DMS 273 (cell line): ENCODE measurements around the gene PDXP.
"Not testable (repeated sequence)": the region's sequence is repeated elsewhere in the genome, so short reads cannot be mapped to it uniquely, and the experiment has no call there.

Experiments used
- DNase-seq: peaks from one replicate; lab custom pipeline; 2025; ENCODE audit not compliant: unreplicated experiment; lab: John Stamatoyannopoulos, UW

Gene PDXP

DNA sequence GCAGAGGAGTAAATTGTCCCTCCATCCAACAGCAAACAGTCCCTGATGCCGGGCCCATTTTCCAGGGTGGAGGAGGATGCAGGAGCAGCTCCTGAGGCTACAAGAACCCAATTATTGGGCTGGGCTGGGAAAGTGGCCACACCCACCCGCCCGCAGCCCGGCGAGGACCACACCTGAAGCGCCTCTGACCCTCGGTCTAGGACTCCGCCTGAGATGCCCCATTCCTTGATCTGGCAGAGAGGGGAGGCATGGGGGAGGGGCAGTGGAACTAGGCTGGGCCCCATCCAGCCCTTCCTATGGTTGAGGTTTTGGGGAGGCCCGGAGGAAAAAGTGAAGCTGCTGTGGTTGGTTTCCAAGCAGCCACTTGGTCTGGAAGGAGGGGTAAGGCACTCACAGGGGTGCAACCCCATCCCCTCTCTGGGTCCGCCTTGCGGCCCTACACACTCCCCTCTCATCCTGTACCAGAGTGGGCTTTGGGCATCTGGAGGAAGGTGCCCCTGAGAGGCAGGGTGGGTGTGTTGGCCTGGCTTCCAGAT, 14.5 kb downstream of the PDXP start:
- no peak for DNase-seq

DNA sequence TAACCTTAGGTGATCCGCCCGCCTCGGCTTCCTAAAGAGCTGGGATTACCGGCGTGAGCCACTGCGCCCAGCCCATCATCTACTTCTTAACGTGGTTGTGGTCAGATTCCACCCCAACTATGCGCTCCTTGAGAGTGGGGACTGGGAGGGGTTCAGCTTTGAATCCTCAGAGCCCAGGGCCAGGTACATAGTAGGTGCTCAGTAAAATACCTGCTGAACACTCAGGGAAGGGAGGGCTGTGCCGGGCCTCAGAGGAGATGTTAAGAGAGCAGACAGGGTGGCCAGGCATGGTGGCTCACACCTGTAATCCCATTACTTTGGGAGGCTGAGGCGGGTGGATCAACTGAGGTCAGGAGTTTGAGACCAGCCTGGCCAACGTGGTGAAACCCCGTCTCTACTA, 15.7 kb downstream of the PDXP start:
- DNase-seq, result no peak

DNA sequence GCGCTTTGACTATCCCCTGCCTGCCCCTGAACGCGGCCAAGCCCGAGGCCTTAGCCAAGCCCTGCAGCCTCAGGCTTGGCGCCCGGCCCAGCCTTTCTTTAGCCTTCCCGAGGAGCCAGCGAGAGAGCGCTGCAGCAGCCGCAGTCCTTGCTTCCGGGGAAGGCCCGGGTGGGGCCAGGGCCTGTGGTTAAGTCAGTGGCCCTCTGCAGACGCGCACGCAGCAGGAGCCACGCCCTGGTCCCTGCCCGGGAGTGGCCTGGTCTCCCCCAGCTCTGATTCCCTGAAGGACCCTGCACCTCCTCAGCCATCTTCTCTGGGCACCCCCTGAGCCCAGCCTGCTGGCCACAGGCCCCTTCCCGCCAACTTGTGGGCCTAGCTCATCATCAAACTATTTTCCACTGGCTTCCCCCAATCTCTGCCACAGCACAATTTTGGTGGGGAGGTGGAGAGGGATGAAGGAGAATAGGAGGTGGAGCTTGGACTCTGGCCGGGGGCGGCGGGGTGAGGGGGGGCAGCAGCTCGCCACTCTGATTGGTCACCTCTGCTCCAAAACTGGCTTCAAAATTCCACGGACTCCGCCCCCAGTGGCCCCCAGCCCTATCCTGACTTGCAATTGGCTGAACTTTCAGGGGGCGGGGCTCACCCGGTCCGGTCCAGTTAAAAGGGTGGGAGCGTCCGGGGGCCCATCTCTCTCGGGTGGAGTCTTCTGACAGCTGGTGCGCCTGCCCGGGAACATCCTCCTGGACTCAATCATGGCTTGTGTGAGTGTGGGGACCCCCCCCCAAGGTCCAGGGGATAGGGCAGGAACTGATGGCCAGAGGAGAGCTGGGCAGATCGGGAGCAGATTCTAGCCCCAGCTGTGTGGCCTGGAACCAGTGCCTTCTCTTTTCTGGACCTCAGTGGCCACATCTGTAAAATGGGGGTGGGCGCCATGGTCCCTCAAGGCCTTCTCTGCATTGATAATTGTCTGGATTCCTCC, 16.7 kb downstream of the PDXP start, which contains the start of gene LGALS1:
TSS of gene LGALS1 (plus strand) at position 686 of the 979 bp plus-strand sequence. CDS start at position 753, 67 bp downstream.
- peak; percentile 91 for DNase-seq

DNA sequence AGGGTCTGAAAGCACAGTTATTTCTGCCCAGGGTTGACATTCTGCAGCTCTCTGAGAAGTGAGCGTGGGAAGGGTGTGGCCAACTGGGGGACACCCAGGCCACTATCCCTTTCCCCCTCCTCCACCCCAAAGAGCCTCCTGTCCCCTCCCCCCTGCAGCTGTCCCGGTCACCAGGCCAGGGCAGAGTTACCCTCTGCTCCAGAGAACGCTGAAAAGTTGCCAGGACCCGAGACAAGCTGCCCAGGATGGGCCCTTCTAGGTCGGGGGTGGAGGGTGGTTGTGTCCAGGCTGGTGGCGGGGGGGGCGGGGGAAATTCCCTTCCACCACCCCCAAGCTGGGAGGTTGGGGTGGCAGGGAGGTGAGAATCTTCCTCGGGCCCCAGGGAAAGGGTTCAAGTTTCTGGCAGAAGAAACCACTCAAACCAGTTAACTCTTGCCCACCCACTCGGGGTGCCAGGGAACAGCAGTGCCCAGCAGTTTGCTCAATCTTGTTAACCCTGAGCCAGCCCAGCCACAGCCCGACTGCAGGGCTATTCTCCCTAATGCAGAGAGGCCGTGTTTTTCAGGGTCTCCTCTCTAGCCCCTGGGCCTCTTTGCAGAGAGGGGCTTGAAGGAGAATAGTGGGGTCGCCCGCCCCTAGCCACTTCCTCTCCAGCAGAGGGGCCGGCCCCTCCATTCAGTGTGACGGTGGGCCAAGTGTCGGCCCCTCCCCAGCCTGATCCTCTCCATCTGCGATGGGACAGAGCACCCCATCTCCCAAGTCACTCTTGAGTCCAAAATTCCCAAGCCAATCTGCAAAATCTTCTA, 17.6 kb downstream of the PDXP start:
- peak; percentile 26 for DNase-seq

DNA sequence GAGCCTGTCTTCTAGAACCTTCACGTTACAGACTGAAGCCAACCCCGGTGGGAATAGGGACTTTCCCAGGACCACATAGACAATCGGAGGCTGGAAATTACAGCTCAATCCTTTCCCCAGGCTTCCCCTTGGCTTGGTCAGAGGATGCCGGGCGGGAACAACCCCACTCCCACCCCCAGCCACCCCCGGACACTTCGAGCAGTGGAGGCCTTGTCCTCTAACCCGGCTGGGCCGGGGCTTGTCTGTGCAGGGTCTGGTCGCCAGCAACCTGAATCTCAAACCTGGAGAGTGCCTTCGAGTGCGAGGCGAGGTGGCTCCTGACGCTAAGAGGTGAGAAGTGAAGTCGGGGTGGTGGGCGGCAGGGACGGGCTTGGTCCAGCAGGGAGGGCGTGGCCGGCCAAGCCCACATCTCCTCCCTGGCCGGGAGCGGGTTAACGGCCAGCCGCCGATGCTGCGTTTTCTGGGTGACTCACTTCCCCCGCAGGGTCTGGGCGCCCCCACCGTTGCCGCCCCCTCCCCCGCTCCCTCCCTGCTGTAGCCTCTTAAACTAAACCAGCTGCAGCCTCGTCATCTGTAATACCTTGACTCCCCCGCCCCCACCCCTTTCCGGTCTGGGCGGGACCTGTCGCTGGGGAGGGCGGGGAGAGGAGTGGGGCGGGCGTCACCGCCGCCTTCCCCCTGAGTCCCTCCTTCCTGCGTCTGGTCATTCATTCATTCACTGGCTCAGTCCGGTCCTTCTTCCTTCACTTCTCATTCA, 18.4 kb downstream of the PDXP start:
- DNase-seq, result peak; percentile 77

DNA sequence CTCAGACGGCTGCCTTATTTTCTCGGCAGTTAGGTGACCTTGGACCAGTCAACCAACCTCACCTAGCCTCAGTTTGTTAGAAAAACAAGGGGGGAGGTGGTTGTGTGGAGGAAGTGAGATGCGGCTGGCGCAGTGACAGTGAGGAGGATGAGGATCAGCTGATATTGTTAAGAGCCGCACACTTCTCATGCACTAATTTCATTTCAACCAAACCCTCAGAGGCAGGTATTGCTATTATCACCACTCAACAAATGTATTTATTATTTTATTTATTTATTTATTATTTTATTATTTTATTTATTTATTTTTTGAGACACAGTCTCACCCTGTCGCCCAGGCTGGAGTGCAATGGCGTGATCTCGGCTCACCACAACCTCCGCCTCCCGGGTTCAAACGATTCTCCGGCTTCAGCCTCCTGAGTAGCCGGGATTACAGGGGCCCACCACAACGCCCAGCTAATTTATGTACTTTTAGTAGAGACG, 19.0 kb downstream of the PDXP start:
- no peak for DNase-seq

DNA sequence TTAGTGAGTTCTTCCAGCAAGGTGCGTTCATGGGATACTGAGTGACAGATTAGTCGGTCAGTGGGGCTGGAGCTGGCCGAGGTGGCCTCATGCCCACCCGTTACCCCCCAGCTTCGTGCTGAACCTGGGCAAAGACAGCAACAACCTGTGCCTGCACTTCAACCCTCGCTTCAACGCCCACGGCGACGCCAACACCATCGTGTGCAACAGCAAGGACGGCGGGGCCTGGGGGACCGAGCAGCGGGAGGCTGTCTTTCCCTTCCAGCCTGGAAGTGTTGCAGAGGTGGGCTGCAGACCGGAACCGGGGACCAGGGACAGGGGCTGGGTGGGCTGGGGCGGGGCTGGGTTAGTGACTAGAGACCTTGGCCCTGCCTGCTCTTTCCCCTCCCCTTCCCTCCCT, 19.8 kb downstream of the PDXP start:
- no peak for DNase-seq

DNA sequence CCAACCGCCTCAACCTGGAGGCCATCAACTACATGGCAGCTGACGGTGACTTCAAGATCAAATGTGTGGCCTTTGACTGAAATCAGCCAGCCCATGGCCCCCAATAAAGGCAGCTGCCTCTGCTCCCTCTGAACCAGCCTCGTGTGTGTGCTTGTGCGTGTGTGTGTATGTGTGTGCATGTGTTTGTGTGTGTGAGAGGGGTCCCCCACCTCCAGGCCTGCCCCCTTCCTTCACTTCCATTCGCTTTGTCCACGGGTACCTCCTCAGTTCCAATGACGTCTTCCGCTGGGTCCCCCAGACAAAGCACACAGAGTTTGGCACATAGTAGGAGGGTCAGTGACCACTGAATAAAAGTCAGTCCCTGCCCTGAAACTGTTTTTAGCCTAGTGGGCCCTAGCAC, 21.1 kb downstream of the PDXP start:
- no peak for DNase-seq

DNA sequence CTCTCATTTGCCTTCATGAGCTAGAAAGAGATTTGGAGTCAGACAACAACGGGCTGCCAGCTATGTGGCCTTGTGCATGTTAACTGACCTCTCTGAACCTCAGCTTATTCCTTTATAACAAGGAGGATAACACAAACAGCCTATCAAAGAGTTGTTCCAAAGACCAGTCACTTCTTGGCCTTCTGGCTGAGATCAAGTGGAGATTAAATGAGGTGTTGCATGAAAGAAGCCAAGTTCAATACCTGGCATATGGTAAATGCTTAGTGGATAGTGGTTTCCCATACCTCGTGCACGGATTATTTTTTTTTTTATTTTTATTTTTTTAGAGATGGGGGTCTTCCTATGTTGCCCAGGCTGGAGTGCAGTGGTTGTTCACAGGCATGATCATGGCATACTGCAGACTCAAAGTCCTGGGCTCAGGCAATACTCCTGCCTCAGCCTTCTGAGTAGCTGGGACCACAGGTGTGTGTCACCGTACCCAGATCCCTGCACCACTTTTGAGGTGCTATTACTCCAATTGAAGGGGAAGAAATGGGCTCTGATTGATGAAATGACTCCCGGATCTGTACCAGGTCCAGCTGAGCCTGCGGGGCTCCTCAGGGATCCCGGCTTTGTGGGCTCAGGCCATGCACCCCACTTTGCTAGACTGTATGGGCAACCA, 21.8 kb downstream of the PDXP start:
- no peak for DNase-seq

DNA sequence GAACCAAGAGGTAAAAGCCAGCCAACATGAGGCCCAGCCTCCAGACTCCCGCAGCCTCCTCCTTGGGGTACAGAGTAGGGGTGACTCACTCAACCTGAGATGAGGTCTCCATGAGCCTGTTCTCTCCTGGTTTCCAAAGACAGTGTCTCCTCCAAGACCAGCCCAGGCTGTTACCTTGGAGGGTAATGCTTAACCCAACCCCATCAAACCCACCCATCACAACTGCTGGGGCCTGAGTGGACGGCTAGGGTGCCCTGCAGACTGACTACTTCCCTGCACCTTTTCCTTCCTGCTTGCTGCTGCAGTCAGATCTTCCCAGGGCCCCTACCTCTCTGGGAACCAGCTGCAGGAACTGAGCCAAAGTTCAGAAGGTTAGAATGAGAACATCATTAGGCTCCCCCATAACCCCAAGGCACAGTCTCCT, 22.5 kb downstream of the PDXP start:
- no peak for DNase-seq

DNA sequence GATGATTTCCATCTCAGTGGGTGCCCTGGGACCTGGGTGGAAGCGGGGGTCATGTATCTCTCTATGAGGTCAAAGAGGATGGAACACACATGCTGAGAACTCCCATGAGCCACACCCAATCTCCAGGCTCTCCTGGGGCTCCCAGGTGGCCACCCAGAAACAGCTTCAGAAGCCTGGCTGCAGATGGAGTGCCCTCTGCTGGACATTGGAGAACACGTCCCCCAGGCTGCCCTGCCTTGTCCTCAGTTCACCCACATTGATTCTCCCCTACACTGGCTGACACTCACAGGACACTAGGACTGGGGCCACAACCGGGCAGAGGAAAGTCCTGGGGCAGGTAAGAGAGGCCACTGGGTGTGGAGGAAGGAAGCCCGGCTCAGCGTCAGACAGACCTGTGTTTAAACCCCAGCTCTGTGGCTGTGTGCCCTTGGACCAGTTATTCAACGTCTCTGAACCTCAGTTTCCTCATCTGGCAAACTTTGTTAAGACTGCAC, 23.1 kb downstream of the PDXP start:
- DNase-seq, result peak; percentile 80

DNA sequence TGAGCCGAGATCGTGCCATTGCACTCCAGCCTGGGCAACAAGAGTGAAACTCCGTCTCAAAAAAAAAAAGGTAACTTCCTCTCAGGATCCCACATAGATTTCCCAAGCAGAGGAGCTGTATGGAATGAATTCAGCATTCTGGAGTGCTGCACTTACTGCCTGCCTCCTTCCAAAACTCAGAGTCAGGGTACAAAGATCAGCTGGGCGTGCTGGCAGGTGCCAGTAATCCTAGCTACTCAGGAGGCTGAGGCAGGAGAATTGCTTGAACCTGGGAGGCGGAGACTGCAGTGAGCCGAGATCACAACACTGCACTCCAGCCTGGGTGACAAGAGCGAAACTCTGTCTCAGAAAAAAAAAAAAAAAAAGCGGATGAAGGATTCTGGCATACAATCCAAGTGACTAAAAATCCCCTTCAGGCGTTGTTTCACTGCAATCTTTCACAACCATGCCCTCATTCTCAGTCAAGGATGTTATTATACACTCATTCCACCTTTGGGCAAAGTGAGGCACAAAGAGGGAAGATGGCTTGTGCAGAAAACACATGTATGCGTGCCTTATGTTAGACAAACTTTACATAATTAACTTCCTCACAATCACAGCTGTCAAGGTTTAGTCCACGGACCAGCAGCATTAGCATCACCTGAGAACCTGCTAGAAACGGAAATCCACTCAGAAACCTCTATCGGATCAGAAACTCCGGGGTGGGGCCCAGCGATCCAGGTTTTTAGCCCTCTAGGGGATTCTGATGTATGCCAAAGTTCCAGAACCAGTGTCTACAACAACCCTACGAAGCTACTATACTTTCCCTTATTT, 26.5 kb downstream of the PDXP start:
- DNase-seq, result no peak

DNA sequence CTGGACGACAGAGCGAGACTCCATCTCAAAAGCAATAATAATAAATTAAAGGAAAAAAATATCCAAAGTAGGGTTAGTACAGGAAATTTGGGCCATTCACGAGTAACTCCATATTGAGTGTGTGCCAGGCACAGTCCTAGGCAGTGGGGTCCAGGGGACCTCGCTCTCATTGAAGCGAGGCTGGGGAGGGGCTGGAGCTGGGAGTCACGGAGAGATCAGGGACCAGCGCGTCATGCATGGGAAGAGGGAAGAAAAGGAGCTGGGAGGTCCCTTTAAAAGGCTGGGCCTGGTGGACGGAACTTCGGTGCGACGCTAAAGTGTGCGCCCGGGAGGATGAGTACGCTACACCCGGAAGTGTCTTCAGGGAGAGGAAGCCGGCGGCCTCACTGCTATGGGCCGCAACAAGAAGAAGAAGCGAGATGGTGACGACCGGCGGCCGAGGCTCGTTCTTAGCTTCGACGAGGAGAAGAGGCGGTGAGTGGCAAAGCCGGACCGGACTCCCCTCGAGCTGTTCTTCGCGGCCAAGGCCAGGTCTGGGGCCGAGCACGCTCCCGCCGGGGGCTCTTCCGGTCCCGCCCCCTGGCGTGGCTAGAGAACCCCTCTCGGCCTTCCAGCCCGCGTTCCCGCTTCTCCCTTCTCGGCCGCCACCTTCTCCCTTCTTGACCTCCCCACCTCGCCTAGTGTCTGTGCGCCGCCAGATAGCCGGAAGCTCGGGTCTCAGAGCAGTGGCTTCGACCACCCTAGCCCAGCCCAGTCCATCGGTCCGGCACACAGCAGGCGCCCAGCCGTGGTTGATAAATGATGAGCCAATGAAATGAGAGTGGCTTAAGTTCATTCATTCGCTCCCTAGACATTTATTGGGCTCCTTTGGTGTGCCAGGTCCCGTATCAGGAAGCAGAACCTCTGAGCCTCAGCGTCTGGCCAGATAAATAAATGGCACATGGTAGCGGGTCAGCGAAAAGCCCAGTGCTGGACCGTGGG, 27.8 kb downstream of the PDXP start, which contains the start of gene NOL12:
TSS of gene NOL12 (plus strand) at position 342 of the 981 bp plus-strand sequence. CDS start at position 392, 50 bp downstream.
- peak; percentile 89 for DNase-seq

DNA sequence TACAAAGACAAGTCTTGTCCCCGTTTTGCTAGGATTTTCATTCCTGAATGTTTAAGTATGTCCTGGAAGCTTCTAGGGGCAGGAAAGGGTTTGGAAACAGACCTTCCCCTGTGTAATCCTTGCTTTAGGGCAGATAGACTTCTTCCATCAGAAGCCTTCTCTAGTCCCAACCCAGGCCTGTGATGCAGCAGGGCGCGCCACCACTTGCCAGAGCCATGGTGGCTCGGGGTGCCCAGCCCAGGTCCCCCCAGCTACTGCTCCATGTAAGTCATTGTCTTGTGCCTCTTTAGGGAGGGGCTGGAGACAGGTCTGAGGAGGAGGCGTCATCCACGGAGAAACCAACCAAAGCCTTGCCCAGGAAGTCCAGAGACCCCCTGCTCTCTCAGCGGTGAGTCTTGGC, 31.9 kb downstream of the PDXP start:
- no peak for DNase-seq

DNA sequence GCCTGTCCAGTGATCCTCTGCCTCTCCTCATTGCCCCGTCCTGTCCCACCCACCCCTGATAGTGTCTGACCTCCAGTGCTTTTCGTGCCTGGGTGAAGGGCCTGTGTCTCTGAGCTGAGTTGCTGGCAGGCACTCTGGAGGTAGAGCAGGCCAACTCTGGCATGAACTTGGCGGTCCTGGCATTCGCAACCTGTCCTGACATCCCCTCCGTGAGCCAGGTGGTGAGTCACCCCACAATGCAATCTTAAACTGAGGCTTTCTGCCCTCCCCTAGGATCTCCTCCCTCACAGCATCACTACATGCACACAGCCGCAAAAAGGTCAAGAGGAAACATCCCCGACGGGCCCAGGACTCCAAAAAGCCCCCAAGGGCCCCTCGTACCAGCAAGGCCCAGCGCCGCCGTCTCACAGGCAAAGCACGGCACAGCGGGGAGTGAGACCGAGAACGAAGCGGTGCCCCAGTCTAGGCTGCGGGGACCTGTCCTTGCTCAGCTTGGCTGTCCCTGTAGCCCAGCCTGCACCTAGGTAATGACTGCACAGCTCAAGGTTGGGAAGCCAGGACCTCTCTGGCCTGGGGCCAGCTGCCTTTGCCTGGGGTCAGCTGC, 32.5 kb downstream of the PDXP start:
- no peak for DNase-seq

DNA sequence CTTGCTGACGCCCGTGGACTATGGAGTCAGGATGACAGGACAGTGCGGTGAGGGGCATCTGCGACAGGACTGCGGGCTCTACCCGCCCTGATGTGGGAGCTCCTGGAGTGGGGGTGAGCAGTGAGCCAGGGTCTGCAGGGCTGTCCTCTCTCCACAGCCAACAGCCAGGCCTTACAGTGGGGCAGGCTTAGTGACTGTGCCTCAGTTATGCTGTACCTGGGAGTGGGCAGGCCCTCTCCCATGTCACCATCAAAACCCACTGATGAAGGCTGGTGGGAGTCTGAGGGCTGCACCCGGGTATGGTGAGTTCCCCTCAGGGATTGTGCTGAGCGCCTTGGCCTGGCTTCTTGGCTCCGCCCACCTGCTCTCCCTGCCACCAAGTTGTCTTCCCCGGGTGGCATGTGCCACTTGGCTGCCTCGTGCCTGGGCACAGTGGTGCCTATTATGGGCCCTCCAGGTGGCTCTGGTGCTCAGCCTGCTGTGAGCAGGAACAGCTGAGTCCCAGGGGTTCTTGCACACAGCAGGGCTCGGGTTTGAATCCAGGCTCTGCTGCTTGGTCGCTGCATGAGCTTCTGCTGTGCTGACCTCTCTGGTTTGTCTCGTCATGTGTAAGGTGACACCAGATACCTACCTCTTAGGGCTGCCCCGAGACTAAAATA, 34.2 kb downstream of the PDXP start:
- no peak for DNase-seq

DNA sequence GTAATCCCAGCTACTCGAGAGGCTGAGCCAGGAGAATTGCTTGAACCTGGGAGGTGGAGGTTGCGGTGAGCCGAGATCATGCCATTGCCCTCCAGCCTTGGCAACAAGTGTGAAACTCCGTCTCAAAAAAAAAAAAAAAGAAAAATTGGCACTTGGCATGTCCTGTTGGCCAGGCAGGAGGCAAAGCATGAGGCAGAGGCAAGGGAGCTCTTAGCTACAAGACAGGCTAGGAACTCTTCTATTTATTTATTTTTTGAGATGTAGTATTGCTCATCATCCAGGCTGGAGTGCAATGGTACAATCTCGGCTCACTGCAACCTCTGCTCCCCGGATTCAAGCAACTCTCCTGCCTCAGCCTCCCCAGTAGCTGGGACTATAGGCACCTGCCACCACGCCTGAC, 35.6 kb downstream of the PDXP start:
- DNase-seq, result not testable (repeated sequence)
